BJ (cell line): ENCODE results near the gene RBMS1. TPM values are rescaled to one million over a fixed set of nuclear protein-coding genes. Genes with fewer than 3 reads are reported as not detected.
A peak's percentile ranks its signal among the peaks of the same experiment; 100 is the strongest.
"Not testable (repeated sequence)": the region's sequence is repeated elsewhere in the genome, so short reads cannot be mapped to it uniquely, and the experiment has no call there.

Source experiments
- CTCF ChIA-PET: fragments of 350-600 bp; formaldehyde crosslinking; extraction: SDS; loops from one replicate; lab custom pipeline; 2021; ENCODE audit warnings: antibody characterized with exemption, inconsistent platforms; lab: Yijun Ruan, JAX
- POLR2A ChIA-PET: fragments of 300-600 bp; sonication (Branson Sonifier 250); formaldehyde crosslinking; extraction: SDS; loops from one replicate; lab custom pipeline; 2021; ENCODE audit warnings: antibody characterized with exemption; lab: Charles Lee
- DNase-seq: peaks from one replicate; pipeline ENCODE4 v3.0.0-alpha.2; 2011; ENCODE audit warnings: low read depth
- H3K27me3 ChIP-seq: 2 replicates; pipeline ENCODE4 v1.6.0; 2011; ENCODE audit warnings: low read length; ENCODE audit not compliant: control insufficient read depth, insufficient read depth
- H3K36me3 ChIP-seq: 2 replicates; pipeline ENCODE4 v1.5.1; 2011; ENCODE audit warnings: low read length; ENCODE audit not compliant: control insufficient read depth, insufficient read depth
- H3K4me3 ChIP-seq: 2 replicates; pipeline ENCODE4 v1.5.1; 2011; ENCODE audit warnings: low read depth, mild to moderate bottlenecking, control low read depth, low read length
- CTCF ChIP-seq: IDR thresholded peaks from 2 replicates; pipeline ENCODE4 v1.5.1; 2011; ENCODE audit warnings: low read depth, mild to moderate bottlenecking, control low read depth, inconsistent platforms, low read length, moderate library complexity; ENCODE audit not compliant: insufficient read depth
- polyA plus RNA-seq: library from polyadenylated mRNA; depleted of rRNA; stranded (reverse); fragments of >200 nt; gene quantifications from 2 replicates; pipeline ENCODE4 v1.2.3, GENCODE V29; 2011

RBMS1 gene
- polyA plus RNA-seq, 1 experiment = 80.1 TPM

GRCh38 chr2:160428405-160428763 is 65.2 kb downstream of the RBMS1 start:
- POLR2A ChIA-PET = interaction anchor here (0.6 kb wide), 1 partner anchor 93 kb away, joined by 3 read pairs; no protein-coding TSS in a partner anchor
- no peak for DNase-seq
- no peaks in the 10 kb centered on the region for H3K36me3 ChIP-seq
- CTCF ChIA-PET = interaction anchor here (0.6 to 1.5 kb wide), 10 partner anchors 8 to 499 kb away, joined by 3 to 7 read pairs (median 3); no protein-coding TSS in a partner anchor
- no peak for TF ChIP-seq CTCF
- no peaks in the 10 kb centered on the region for H3K27me3 ChIP-seq
- H3K4me3 ChIP-seq = no peak overlapping the region

- TF ChIP-seq CTCF = no peak
- 0 out of 2 replicates have a peak overlapping the region, but pooled peaks have one; percentile 11 for H3K4me3 ChIP-seq
- CTCF ChIA-PET = interaction anchor here (0.6 to 1.5 kb wide), 10 partner anchors 9 to 500 kb away, joined by 3 to 7 read pairs (median 3); no protein-coding TSS in a partner anchor
- no peaks in the 10 kb centered on the region for H3K27me3 ChIP-seq
- POLR2A ChIA-PET = interaction anchor here (0.6 kb wide), 1 partner anchor 93 kb away, joined by 3 read pairs; no protein-coding TSS in a partner anchor
- DNase-seq = no peak
- no peaks in the 10 kb centered on the region for H3K36me3 ChIP-seq
Measured at GRCh38 chr2:160427629-160428404, 65.8 kb downstream of the RBMS1 start.

GRCh38 chr2:160426604-160427003 is 67.0 kb downstream of the RBMS1 start:
- H3K4me3 ChIP-seq = no peak overlapping the region
- H3K36me3 ChIP-seq = no peaks in the 10 kb centered on the region
- CTCF ChIA-PET = interaction anchor here (1.5 kb wide), 1 partner anchor 10 kb away, joined by 7 read pairs; no protein-coding TSS in a partner anchor
- H3K27me3 ChIP-seq = no peaks in the 10 kb centered on the region
- POLR2A ChIA-PET = no interaction called here
- TF ChIP-seq CTCF = no peak
- DNase-seq = no peak

GRCh38 chr2:160425434-160426151 is 68.0 kb downstream of the RBMS1 start:
- POLR2A ChIA-PET = interaction anchor here (0.6 kb wide), 1 partner anchor 1306 kb away, joined by 3 read pairs; no protein-coding TSS in a partner anchor
- TF ChIP-seq CTCF = no peak
- Histone ChIP-seq H3K4me3 (no peak overlapping the region), H3K27me3 (no peaks in the 10 kb centered on the region), H3K36me3 (no peaks in the 10 kb centered on the region)
- DNase-seq = no peak
- CTCF ChIA-PET = interaction anchor here (1.1 kb wide), 1 partner anchor 17 kb away, joined by 5 read pairs; no protein-coding TSS in a partner anchor

DNA sequence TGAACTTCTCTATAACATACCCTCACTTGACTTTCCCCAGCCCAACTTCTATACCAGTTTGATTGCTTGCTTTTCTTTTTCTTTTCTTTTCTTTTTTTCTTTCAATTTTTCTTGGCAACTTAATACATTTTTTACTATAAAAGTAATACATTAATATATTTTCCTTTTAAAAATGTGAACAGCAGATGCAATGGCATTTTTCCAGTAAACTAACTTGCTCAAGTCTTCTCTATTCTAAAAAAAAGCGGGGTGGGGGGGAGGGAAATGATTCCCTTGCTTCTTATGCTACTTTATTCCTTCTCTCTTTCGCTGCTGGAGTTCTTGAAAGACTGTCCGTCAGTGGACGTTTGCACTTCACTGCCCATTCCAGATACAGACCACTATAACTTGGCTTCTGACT is 70.5 kb downstream of the RBMS1 start:
- ChIA-PET CTCF (no interaction called here), POLR2A (no interaction called here)

DNA sequence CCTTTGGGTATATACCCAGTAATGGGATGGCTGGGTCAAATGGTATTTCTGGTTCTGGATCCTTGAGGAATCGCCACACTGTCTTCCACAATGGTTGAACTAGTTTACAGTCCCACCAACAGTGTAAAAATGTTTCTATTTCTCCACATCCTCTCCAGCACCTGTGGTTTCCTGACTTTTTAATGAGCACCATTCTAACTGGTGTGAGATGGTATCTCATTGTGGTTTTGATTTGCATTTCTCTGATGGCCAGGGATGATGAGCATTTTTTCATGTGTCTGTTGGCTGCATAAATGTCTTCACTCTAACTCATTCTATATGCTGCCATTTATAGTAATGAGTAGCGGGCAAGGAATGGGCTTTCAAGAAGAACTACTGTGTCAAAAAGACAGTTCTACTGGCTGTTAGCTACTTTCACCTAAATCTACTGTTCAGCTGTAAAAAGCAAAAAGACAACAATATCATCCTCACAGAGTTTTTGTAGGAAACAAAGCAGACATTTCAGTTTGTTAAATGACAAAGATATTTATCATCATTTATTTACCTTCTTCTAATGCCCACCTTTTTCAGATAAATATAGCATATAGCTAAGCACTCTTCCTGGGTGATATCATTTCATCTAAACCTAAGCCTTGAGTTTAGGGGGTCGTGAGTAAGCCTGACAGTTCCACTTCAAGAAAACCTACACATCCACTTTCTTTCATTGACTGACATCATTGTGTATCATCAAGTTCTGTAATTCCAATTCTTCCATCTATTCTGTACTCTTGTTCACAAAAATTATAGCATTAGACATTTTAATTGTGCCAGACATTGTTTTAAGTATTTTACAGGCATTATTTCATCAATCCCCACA is 71.7 kb downstream of the RBMS1 start:
- H3K4me3 ChIP-seq, CTCF ChIA-PET, H3K27me3 ChIP-seq, H3K36me3 ChIP-seq, DNase-seq, POLR2A ChIA-PET: not testable (repeated sequence)

More for the DNA sequence above, 70.5 kb downstream of the RBMS1 start:
- DNase-seq = no peak
- no peak for TF ChIP-seq CTCF
- Histone ChIP-seq H3K36me3 (no peaks in the 10 kb centered on the region), H3K27me3 (no peaks in the 10 kb centered on the region), H3K4me3 (no peak overlapping the region)
